Heart right ventricle (tissue), 16 donors: ENCODE measurements around the gene CMTM5. TPM values are rescaled to one million over a fixed set of nuclear protein-coding genes. Genes with fewer than 3 reads are reported as not detected.
A peak's percentile ranks its signal among the peaks of the same experiment; 100 is the strongest.
"Not testable (repeated sequence)": the region's sequence is repeated elsewhere in the genome, so short reads cannot be mapped to it uniquely, and the experiment has no call there.

Source experiments
- ATAC-seq, 8 donors: fragments of 200-7000 bp; cut with Tn5 transposase; one replicate each; pipeline ENCODE4 v1.9.1; 2020; ENCODE audit warnings: mild to moderate bottlenecking in 8 of 8, moderate library complexity in 8 of 8, moderate number of reproducible peaks in 1 of 8
- DNase-seq, 2 donors: peaks; one replicate each; pipeline ENCODE4 v3.0.0-alpha.2; 2020
- H3K27ac ChIP-seq, 10 donors: fragments of 200-600 bp; sonication (generic) in 2 of 10; one replicate each; pipeline versions ENCODE4 v1.5.0 to v1.8.0; 2020 to 2022; ENCODE audit warnings: mild to moderate bottlenecking in 3 of 10
- H3K27me3 ChIP-seq, 7 donors: fragments of 200-600 bp; one replicate each; pipeline ENCODE4 v1.8.0; 2021 to 2022; ENCODE audit warnings: mild to moderate bottlenecking in 2 of 7
- H3K36me3 ChIP-seq, 9 donors: fragments of 200-600 bp; sonication (generic) in 1 of 9; one replicate each; pipeline versions ENCODE4 v1.5.0 to v1.8.0; 2020 to 2022; ENCODE audit warnings: mild to moderate bottlenecking in 2 of 9
- H3K4me1 ChIP-seq, 9 donors: fragments of 200-600 bp; sonication (generic) in 1 of 9; one replicate each; pipeline versions ENCODE4 v1.5.0 to v1.8.0; 2020 to 2022; ENCODE audit warnings: mild to moderate bottlenecking in 4 of 9
- H3K4me3 ChIP-seq, 10 donors: fragments of 200-600 bp; sonication (generic) in 2 of 10; one replicate each; pipeline versions ENCODE4 v1.5.0 to v1.8.0; 2020 to 2022; ENCODE audit warnings: mild to moderate bottlenecking in 7 of 10, moderate library complexity in 2 of 10
- H3K9me3 ChIP-seq, 11 donors: fragments of 200-600 bp in 10 of 11; sonication (generic) in 2 of 11; one replicate each; pipeline versions ENCODE4 v1.5.0 to v1.8.0; 2013 to 2022; ENCODE audit warnings: mild to moderate bottlenecking in 2 of 11, control low read depth in 1 of 11, moderate library complexity in 1 of 11
- CTCF ChIP-seq, 9 donors: fragments of 200-600 bp; sonication (generic) in 2 of 9; IDR thresholded peaks; one replicate each; pipeline versions ENCODE4 v1.5.0 to v1.8.0; 2021 to 2022; ENCODE audit warnings: antibody characterized with exemption in 9 of 9, mild to moderate bottlenecking in 5 of 9, moderate library complexity in 1 of 9
- WGBS, 2 donors: extraction: QIAGEN DNeasy Blood & Tissue Kit; methylation state at CpG; one replicate each; pipeline ENCODE4 v1.1.7; 2013; ENCODE audit warnings: inconsistent platforms in 1 of 2; 5-methylcytosine and 5-hydroxymethylcytosine counted together
- intact Hi-C, 10 donors: fragments of 100-400 bp; cut with DNase I; formaldehyde crosslinking; loops; one replicate each; pipeline versions ENCODE4 v1.11.1 to v1.14.2; 2022
- polyA plus RNA-seq, 2 donors: library from polyadenylated mRNA; stranded (reverse); fragments of 200-250 nt; gene quantifications; one replicate each; pipeline ENCODE4 v1.2.3, GENCODE V29; 2013
- total RNA-seq, 10 donors: library from RNA; stranded (reverse); fragmentation: NEBNext Ultra II Directional in 3 of 10; extraction: Animal tissue kit (Norgen Biotek cat#: 25700) in 3 of 10; gene quantifications; one replicate each; pipeline versions ENCODE4 v1.2.1 to v1.2.4, GENCODE V29; 2021 to 2023
- donor health status: Arrhythmogenic right ventricular cardiomyopathy.
- donor health status: ischemic (EF 13 %, LVEDD 7.1; RV severe dilation, severe dysfunction).
- donor health status: healthy with polysubstance abuse.
- donor health status: DM: no; HTN: yes; CAD: no.
- donor health status: DM: no; HTN: no; CAD: no.
- donor health status: ischemic (EF 25% LVEDD 6.9; RV normal size, moderate dysfunction).
- donor health status: ischemic (EF 25% LVEDD 5.7; RV mildly dilated, moderate dysfunction).
- donor health status: healthy.
- donor health status: DM: yes; HTN: yes; CAD: no.
- donor health status: Ischemic cardiomyopathy.
- donor health status: ischemic (EF 35%, LVEDD 5.7; RV mildly dilated, moderate dysfunction).
- donor health status: nonischemic (EF 11% LVEDD 7.7; RV severe dilation, severe dysfunction).
- donor health status: DM: yes; HTN: yes; CAD: no.
- donor health status: PGD.
- donor health status: ischemic (EF 29% LVEDD 5.4; RV normal size, mild dysfunction).
- donor health status: nonischemic (EF 23%, LVEDD 6.1; RV moderate dilation, normal function).

CMTM5 gene
- total and polyA plus RNA-seq, 12 donors, result 0.32 to 5.3 (median 0.53) TPM; not detected in 7

GRCh38 chr14:23414906-23415820, 38.3 kb downstream of the CMTM5 start:
- TF ChIP-seq CTCF (IDR thresholded peaks at IDR 0.05), result no peak
- Histone ChIP-seq H3K27me3 (no peaks in the 10 kb centered on the region), H3K36me3 (peaks cover 0 to 81% (median 3%) of the 10 kb centered on the region in 9 donors), H3K9me3 (no peaks in the 10 kb centered on the region), H3K4me3 (no peak overlapping the region), H3K4me1 (peaks cover 0 to 28% (median 0%) of the 10 kb centered on the region in 9 donors), H3K27ac (peak overlapping the region in 7 of 10 donors; percentile 20 to 82 (median 47))
- no peak for ATAC-seq
- WGBS, 2 donors, result 62 to 68% methylated on average over 39 of the region's 39 CpGs
- DNase-seq, result no peak
- intact Hi-C loops, result no loop called here

- intact Hi-C loops, result no loop called here
- TF ChIP-seq CTCF (IDR thresholded peaks at IDR 0.05), result no peak
- peak overlapping the region in 5 of 10 donors; percentile 41 to 72 (median 58) for H3K27ac ChIP-seq
- no peaks in the 10 kb centered on the region for H3K9me3 ChIP-seq
- H3K4me1 ChIP-seq, result peaks cover 0 to 36% (median 0%) of the 10 kb centered on the region in 9 donors
- ATAC-seq (peak in 1 of 8 donors; percentile 7), DNase-seq (no peak)
- H3K36me3 ChIP-seq, result peaks cover 0 to 90% (median 3%) of the 10 kb centered on the region in 9 donors
- H3K4me3 ChIP-seq, result peak overlapping the region in 1 of 10 donors; percentile 11
- 38 to 52% methylated on average over 18 to 21 of the region's 21 CpGs for WGBS, 2 donors
- H3K27me3 ChIP-seq, result no peaks in the 10 kb centered on the region
Observed at GRCh38 chr14:23415821-23416778, 39.3 kb downstream of the CMTM5 start.

- no peak for DNase-seq
- peaks cover 0 to 95% (median 3%) of the 10 kb centered on the region in 9 donors for H3K36me3 ChIP-seq
- H3K27ac ChIP-seq, result peak overlapping the region in 3 of 10 donors; percentile 55 to 72 (median 58)
- no peaks in the 10 kb centered on the region for H3K9me3 ChIP-seq
- H3K4me1 ChIP-seq, result peaks cover 0 to 43% (median 0%) of the 10 kb centered on the region in 9 donors
- peak in 2 of 8 donors; percentile 3 to 6 for ATAC-seq
- TF ChIP-seq CTCF (IDR thresholded peaks at IDR 0.05), result no peak
- peak overlapping the region in 1 of 10 donors; percentile 11 for H3K4me3 ChIP-seq
- intact Hi-C loops, result no loop called here
- 55 to 63% methylated on average over 11 of the region's 11 CpGs for WGBS, 2 donors
- no peaks in the 10 kb centered on the region for H3K27me3 ChIP-seq
Observed at GRCh38 chr14:23416801-23417200, 40.0 kb downstream of the CMTM5 start.

GRCh38 chr14:23417269-23417668, 40.4 kb downstream of the CMTM5 start:
- 43 to 57% methylated on average over 12 of the region's 12 CpGs for WGBS, 2 donors
- peak overlapping the region in 5 of 10 donors; percentile 21 to 72 (median 55) for H3K27ac ChIP-seq
- H3K36me3 ChIP-seq, result peaks cover 0 to 96% (median 3%) of the 10 kb centered on the region in 9 donors
- DNase-seq, intact Hi-C loops, H3K27me3 ChIP-seq, H3K9me3 ChIP-seq: not testable (repeated sequence)
- peak in 3 of 8 donors; percentile 1 to 3 (median 1) for ATAC-seq
- peaks cover 0 to 47% (median 0%) of the 10 kb centered on the region in 9 donors for H3K4me1 ChIP-seq
- peak overlapping the region in 1 of 10 donors; percentile 11 for H3K4me3 ChIP-seq
